GM21528 (cell line): ENCODE measurements around the gene SLC5A2.
"Not testable (repeated sequence)": the region's sequence is repeated elsewhere in the genome, so short reads cannot be mapped to it uniquely, and the experiment has no call there.

Source experiments
- ATAC-seq: cut with Tn5 transposase; IDR thresholded peaks from one replicate; pipeline ENCODE4 v1.9.1; 2021; ENCODE audit warnings: mild to moderate bottlenecking, moderate library complexity; ENCODE audit not compliant: unreplicated experiment, low FRiP score

The SLC5A2 gene

GRCh38 chr16:31474773-31475738 is 7.9 kb upstream of the SLC5A2 start:
- no peak for ATAC-seq

DNA sequence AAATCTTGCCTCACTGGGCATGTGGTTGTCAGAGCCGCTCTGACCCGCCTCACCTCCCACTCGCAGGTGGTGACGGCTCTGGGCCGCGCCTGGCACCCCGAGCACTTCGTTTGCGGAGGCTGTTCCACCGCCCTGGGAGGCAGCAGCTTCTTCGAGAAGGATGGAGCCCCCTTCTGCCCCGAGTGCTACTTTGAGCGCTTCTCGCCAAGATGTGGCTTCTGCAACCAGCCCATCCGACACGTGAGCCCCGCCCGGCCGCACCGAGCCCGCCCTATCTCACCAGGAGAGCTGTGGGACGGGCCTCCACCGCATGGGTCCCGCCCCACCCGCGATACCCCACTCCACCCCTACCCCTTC is 7.0 kb upstream of the SLC5A2 start:
- no peak for ATAC-seq

DNA sequence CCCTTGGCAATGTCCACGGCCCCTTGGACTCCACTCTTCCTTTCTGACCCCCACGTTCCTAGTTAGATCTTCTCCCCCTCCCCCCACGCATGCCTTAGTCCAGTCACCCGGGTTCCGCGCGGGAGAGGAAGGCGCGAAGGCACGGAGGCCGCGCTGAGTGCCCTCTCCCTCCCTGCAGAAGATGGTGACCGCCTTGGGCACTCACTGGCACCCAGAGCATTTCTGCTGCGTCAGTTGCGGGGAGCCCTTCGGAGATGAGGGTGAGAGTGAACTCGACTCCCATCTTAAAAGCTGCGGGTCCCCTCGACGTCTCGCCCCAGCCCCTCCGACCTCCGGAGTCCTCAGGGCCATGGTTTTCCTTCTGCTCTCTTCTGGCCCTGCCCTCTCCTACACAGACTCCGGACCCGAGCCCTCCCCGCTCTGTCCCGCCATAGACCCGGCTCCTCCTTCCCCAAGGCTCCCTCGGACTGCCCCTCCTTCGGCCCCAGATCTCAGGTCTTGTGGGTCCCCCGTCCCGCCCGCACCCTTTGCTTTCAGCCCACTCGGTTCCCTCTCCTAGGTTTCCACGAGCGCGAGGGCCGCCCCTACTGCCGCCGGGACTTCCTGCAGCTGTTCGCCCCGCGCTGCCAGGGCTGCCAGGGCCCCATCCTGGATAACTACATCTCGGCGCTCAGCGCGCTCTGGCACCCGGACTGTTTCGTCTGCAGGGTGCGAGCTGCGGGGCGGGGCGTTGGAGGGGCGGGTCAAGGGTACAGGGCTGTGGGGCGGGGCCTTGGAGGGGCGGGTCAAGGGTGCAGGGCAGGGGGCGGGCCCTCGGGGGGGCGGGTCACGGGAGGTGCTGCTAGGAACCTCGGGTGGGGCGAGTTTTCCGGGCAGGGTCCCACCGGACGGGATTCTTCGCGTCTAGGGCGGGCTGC is 6.4 kb upstream of the SLC5A2 start:
- ATAC-seq: peak; percentile 55

- no peak for ATAC-seq
Measured at GRCh38 chr16:31477220-31478216, 5.4 kb upstream of the SLC5A2 start.

DNA sequence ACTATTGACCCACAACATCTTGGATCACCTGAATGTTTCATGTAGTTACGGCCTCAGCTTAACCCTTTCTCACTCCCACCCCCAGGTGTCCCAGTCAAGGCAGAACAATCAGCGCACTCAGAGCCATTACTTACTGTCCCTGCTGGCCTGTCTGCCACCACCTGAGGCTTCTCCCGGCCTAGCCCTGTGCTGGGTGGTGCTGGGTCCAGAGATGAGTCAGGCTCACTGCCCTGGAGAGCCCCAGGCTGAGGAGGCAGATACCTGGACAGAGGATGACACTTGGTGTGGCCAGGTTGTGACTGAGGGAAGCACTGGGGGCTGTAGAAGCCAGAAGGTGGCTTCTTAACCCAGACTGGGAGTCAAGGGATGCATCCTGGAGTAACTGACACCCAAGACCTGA is 4.0 kb upstream of the SLC5A2 start:
- no peak for ATAC-seq

DNA sequence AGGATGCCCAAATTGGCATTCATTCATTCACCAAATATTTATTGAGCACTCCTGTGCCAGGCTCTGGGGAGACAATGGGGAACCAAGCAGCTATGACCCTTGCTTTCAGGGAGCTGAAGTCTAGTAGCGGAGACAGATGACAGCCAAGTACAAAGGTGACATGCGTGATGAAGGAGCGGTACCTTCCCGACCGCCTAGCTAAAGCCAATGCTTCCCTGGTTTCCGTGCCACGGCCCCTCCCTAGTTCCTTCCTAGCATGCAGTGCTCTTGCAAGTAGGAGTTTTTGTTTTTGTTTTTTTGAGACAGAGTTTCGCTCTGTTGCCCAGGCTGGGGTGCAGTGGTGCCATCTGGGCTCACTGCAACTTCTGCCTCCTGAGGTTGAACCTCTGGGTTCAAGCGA is 3.2 kb upstream of the SLC5A2 start:
- no peak for ATAC-seq

GRCh38 chr16:31480851-31481536 is 1.9 kb upstream of the SLC5A2 start:
- ATAC-seq: no peak

DNA sequence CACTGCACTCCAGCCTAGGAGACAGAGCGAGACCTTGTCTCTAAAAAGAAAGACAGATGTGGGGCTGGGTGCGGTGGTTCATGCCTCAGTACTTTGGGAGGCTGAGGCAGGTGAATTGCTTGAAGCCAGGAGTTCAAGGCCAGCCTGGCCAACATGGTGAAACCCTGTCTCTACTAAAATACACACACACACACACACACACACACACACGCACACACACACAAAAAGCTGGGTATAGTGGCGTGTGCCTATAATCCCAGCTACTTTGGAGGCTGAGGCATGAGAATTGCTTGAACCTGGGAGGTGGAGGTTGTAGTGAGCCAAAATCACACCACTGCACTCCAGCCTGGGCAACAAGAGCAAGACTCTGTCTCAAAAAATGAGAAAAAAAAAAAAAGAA is 1.1 kb downstream of the SLC5A2 start:
- not testable (repeated sequence) for ATAC-seq

GRCh38 chr16:31484491-31485171 is 1.7 kb downstream of the SLC5A2 start:
- ATAC-seq: no peak

DNA sequence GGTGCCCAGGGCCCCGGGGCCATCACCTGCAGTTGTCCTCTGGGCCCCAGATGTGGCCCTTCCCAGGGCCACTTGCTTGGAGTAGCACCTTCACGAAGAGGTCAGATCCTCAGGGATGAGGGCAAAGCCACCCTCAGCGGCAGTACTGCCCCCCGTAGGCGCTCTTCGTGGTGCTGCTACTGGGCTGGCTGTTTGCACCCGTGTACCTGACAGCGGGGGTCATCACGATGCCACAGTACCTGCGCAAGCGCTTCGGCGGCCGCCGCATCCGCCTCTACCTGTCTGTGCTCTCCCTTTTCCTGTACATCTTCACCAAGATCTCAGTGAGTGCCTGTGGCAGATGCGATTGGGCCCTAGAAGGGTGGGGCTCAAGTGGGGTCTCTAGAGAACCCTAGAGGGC is 2.6 kb downstream of the SLC5A2 start:
- no peak for ATAC-seq

- ATAC-seq: no peak
Measured at GRCh38 chr16:31486045-31486444, 3.1 kb downstream of the SLC5A2 start.

- ATAC-seq: peak; percentile 13
Measured at GRCh38 chr16:31487071-31487719, 4.3 kb downstream of the SLC5A2 start.

- peak; percentile 69 for ATAC-seq
Measured at GRCh38 chr16:31487720-31488467, 5.0 kb downstream of the SLC5A2 start.

GRCh38 chr16:31488468-31489297 is 5.8 kb downstream of the SLC5A2 start:
- no peak for ATAC-seq

DNA sequence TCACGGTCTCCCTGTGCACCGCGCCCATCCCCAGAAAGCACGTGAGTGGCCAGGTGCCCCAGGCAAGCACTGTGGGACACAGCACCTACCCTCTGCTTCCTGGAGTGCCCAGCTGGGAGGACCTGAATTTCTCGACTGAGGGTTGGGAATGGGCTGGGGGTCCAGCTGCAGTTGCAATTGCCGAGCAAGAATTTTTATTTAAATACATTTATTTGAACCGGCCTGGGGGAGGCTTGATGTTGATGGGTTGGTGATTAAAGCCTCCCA is 6.3 kb downstream of the SLC5A2 start:
- no peak for ATAC-seq

- no peak for ATAC-seq
Measured at GRCh38 chr16:31489616-31490584, 7.0 kb downstream of the SLC5A2 start.
